Kidney (tissue), 14 donors: Measurements from ENCODE around the gene SEBOX. TPM values are rescaled to one million over a fixed set of nuclear protein-coding genes. Genes with fewer than 3 reads are reported as not detected.

Source experiments
- DNase-seq, 5 donors: peaks; one replicate each; pipeline ENCODE4 v3.0.0-alpha.2; 2013 to 2020
- FAIRE-seq: peaks from 2 replicates; lab custom pipeline; 2012; peaks lifted over from hg19 to GRCh38; lab: Jason Lieb, UNC
- H3K27ac ChIP-seq, 2 donors: one replicate each; pipeline ENCODE4 v1.7.0; 2013; ENCODE audit warnings: low read depth in 2 of 2, low read length in 2 of 2, inconsistent platforms in 1 of 2
- H3K27me3 ChIP-seq: one replicate; pipeline ENCODE4 v1.7.1; 2013; ENCODE audit warnings: low read length, inconsistent platforms; ENCODE audit not compliant: control insufficient read depth, insufficient read depth
- H3K36me3 ChIP-seq, 3 donors: one replicate each; pipeline versions ENCODE4 v1.7.0 to v1.7.1; 2013; ENCODE audit warnings: low read length in 3 of 3, control low read depth in 1 of 3, inconsistent platforms in 1 of 3; ENCODE audit not compliant: insufficient read depth in 3 of 3, control insufficient read depth in 2 of 3
- H3K4me1 ChIP-seq, 3 donors: one replicate each; pipeline versions ENCODE4 v1.7.0 to v1.7.1; 2013; ENCODE audit warnings: low read length in 3 of 3, inconsistent platforms in 1 of 3, low read depth in 1 of 3; ENCODE audit not compliant: control insufficient read depth in 2 of 3, insufficient read depth in 2 of 3
- H3K4me3 ChIP-seq, 3 donors: one replicate each; pipeline versions ENCODE4 v1.7.0 to v1.8.1; 2013; ENCODE audit warnings: low read length in 3 of 3, control low read depth in 1 of 3, inconsistent platforms in 1 of 3
- H3K9ac ChIP-seq, 3 donors: one replicate each; pipeline versions ENCODE4 v1.7.0 to v1.7.1; 2013; ENCODE audit warnings: low read length in 3 of 3, control low read depth in 1 of 3, inconsistent platforms in 1 of 3
- H3K9me3 ChIP-seq, 3 donors: one replicate each; pipeline versions ENCODE4 v1.7.0 to v1.7.1; 2013; ENCODE audit warnings: low read length in 3 of 3, control low read depth in 1 of 3, inconsistent platforms in 1 of 3; ENCODE audit not compliant: control insufficient read depth in 2 of 3, insufficient read depth in 1 of 3
- CTCF ChIP-seq: IDR thresholded peaks from 3 replicates; pipeline ENCODE4 v1.5.1; 2012; ENCODE audit warnings: mild to moderate bottlenecking, moderate library complexity, borderline replicate concordance; ENCODE audit not compliant: insufficient read depth; ENCODE audit errors: extremely low read depth
- intact Hi-C: fragments of 100-400 bp; cut with DNase I; formaldehyde crosslinking; loops from one replicate; pipeline ENCODE4 v1.11.1; 2022
- polyA plus RNA-seq: library from polyadenylated mRNA; stranded (reverse); fragments of 350-450 nt; fragmentation: Illumina TruSeq; extraction: RNeasy Lipid Tissue Mini Kit (QIAGEN cat#74804); gene quantifications from one replicate; pipeline ENCODE4 v1.2.3, GENCODE V29; 2014; ENCODE audit warnings: low read depth, low replicate concordance; ENCODE audit not compliant: insufficient read depth
- total RNA-seq: library from RNA; stranded (reverse); fragmentation: NEBNext Ultra II Directional; extraction: Animal tissue kit (Norgen Biotek cat#: 25700); gene quantifications from one replicate; pipeline ENCODE4 v1.2.1, GENCODE V29; 2021
- donor health status: control.
- donor health status: control.
- donor health status: control.
- donor health status: control.
- donor health status: control.
- donor health status: DM: yes; HTN: yes; CAD: no.
- donor health status: Normal renal cell carcinoma (clear cell type).

The SEBOX gene
- total and polyA plus RNA-seq, 2 donors from 2014 or later, result not detected

- no peak for DNase-seq
- FAIRE-seq, result no peak
- Histone ChIP-seq H3K4me3 (no peak overlapping the region), H3K9ac (no peak overlapping the region), H3K9me3 (no peaks in the 10 kb centered on the region), H3K4me1 (no peaks in the 10 kb centered on the region), H3K27me3 (no peaks in the 10 kb centered on the region), H3K36me3 (peaks cover 11 to 34% (median 14%) of the 10 kb centered on the region in 3 donors), H3K27ac (no peak overlapping the region)
- TF ChIP-seq CTCF, result no peak
- intact Hi-C loops, result no loop called here
Measured at GRCh38 chr17:28327031-28327607, 37.9 kb downstream of the SEBOX start.

- Histone ChIP-seq H3K9ac (no peak overlapping the region), H3K27me3 (no peaks in the 10 kb centered on the region), H3K9me3 (no peaks in the 10 kb centered on the region), H3K4me1 (no peaks in the 10 kb centered on the region), H3K36me3 (peaks cover 10 to 28% (median 11%) of the 10 kb centered on the region in 3 donors), H3K4me3 (no peak overlapping the region), H3K27ac (no peak overlapping the region)
- DNase-seq (no peak), FAIRE-seq (no peak)
- intact Hi-C loops, result no loop called here
- no peak for TF ChIP-seq CTCF
Measured at GRCh38 chr17:28326114-28326513, 38.9 kb downstream of the SEBOX start.

GRCh38 chr17:28325211-28325610 lies 39.8 kb downstream of the SEBOX start:
- H3K4me1 ChIP-seq, result no peaks in the 10 kb centered on the region
- FAIRE-seq (no peak), DNase-seq (peak in 1 of 5 donors; percentile 31)
- no peak overlapping the region for H3K4me3 ChIP-seq
- TF ChIP-seq CTCF, result no peak
- no peak overlapping the region for H3K9ac ChIP-seq
- no peaks in the 10 kb centered on the region for H3K9me3 ChIP-seq
- no peak overlapping the region for H3K27ac ChIP-seq
- peaks cover 4 to 24% (median 11%) of the 10 kb centered on the region in 3 donors for H3K36me3 ChIP-seq
- intact Hi-C loops, result no loop called here
- no peaks in the 10 kb centered on the region for H3K27me3 ChIP-seq

- peaks cover 0 to 3% (median under 1%) of the 10 kb centered on the region in 3 donors for H3K4me1 ChIP-seq
- intact Hi-C loops, result no loop called here
- peaks cover 4 to 24% (median 11%) of the 10 kb centered on the region in 3 donors for H3K36me3 ChIP-seq
- TF ChIP-seq CTCF, result no peak
- H3K27me3 ChIP-seq, result no peaks in the 10 kb centered on the region
- no peak overlapping the region for H3K9ac ChIP-seq
- H3K4me3 ChIP-seq, result no peak overlapping the region
- FAIRE-seq (no peak), DNase-seq (no peak)
- H3K27ac ChIP-seq, result no peak overlapping the region
- no peaks in the 10 kb centered on the region for H3K9me3 ChIP-seq
Measured at GRCh38 chr17:28324781-28325180, 40.2 kb downstream of the SEBOX start.
